GM12891 (cell line): ENCODE data around the gene ARL5C.

Source experiments
- POLR2A ChIP-seq: IDR thresholded peaks from 2 replicates; pipeline ENCODE4 v1.6.1; 2011; ENCODE audit warnings: low read depth, low read length, control low read depth
- POLR2AphosphoS5 ChIP-seq: IDR thresholded peaks from 2 replicates; pipeline ENCODE4 v1.6.1; 2011; ENCODE audit warnings: low read depth, low read length, control low read depth
- POU2F2 ChIP-seq: IDR thresholded peaks from 2 replicates; pipeline ENCODE4 v1.6.1; 2011; ENCODE audit warnings: low read depth, mild to moderate bottlenecking, control low read depth, low read length, moderate library complexity
- SPI1 ChIP-seq: IDR thresholded peaks from 2 replicates; pipeline ENCODE4 v1.6.1; 2011; ENCODE audit warnings: low read depth, low read length, control low read depth
- TAF1 ChIP-seq: IDR thresholded peaks from 2 replicates; pipeline ENCODE4 v1.6.1; 2011; ENCODE audit warnings: low read depth, low read length, control low read depth

GRCh38 chr17:39173080-39173479, 7.1 kb upstream of the ARL5C start:
- TF ChIP-seq POLR2AphosphoS5 = no peak
- no peak for TF ChIP-seq POLR2A
- TF ChIP-seq TAF1 = no peak
- no peak for TF ChIP-seq SPI1
- TF ChIP-seq POU2F2 = no peak
